ENCODE results near the gene LIG3. TPM values are rescaled to one million over a fixed set of nuclear protein-coding genes. Genes with fewer than 3 reads are reported as not detected.
A peak's percentile ranks its signal among the peaks of the same experiment; 100 is the strongest.
"Not testable (repeated sequence)": the region's sequence is repeated elsewhere in the genome, so short reads cannot be mapped to it uniquely, and the experiment has no call there.

LIG3 gene
- total RNA-seq, 1 experiment from 2014 or later = 33.5 TPM

- DNase-seq (ENCODE audit: low read depth) = no peak
Observed at GRCh38 chr17:34999456-34999855, 19.1 kb downstream of the LIG3 start.

GRCh38 chr17:35000965-35001364 lies 20.7 kb downstream of the LIG3 start:
- DNase-seq (ENCODE audit: low read depth) = not testable (repeated sequence)

- DNase-seq (ENCODE audit: low read depth) = peak; percentile 7
Observed at GRCh38 chr17:35001549-35001948, 21.2 kb downstream of the LIG3 start.

GRCh38 chr17:35002876-35003551 lies 22.7 kb downstream of the LIG3 start:
- peak; percentile 9 for DNase-seq (ENCODE audit: low read depth)

- DNase-seq (ENCODE audit: low read depth) = no peak
Observed at GRCh38 chr17:35003778-35004177, 23.5 kb downstream of the LIG3 start.

GRCh38 chr17:35006345-35006744 lies 26.0 kb downstream of the LIG3 start:
- DNase-seq (ENCODE audit: low read depth) = no peak

GRCh38 chr17:35006961-35007360 lies 26.6 kb downstream of the LIG3 start:
- no peak for DNase-seq (ENCODE audit: low read depth)

- no peak for DNase-seq (ENCODE audit: low read depth)
Observed at GRCh38 chr17:35010093-35010492, 29.8 kb downstream of the LIG3 start.

GRCh38 chr17:35011671-35012216 lies 31.4 kb downstream of the LIG3 start:
- DNase-seq (ENCODE audit: low read depth) = no peak

- DNase-seq (ENCODE audit: low read depth) = no peak
Observed at GRCh38 chr17:35016369-35016768, 36.1 kb downstream of the LIG3 start.

GRCh38 chr17:35017021-35017420 lies 36.7 kb downstream of the LIG3 start:
- no peak for DNase-seq (ENCODE audit: low read depth)

GRCh38 chr17:35018814-35019213 lies 38.5 kb downstream of the LIG3 start:
- DNase-seq (ENCODE audit: low read depth) = no peak

- no peak for DNase-seq (ENCODE audit: low read depth)
Observed at GRCh38 chr17:35019386-35020179, 39.3 kb downstream of the LIG3 start.

- no peak for DNase-seq (ENCODE audit: low read depth)
Observed at GRCh38 chr17:35021520-35022380, 41.4 kb downstream of the LIG3 start.

- DNase-seq (ENCODE audit: low read depth) = peak; percentile 83
Observed at GRCh38 chr17:35022536-35023063, 42.3 kb downstream of the LIG3 start.

GRCh38 chr17:35023538-35023937 lies 43.2 kb downstream of the LIG3 start:
- DNase-seq (ENCODE audit: low read depth) = no peak

GRCh38 chr17:35025541-35025940 lies 45.2 kb downstream of the LIG3 start:
- no peak for DNase-seq (ENCODE audit: low read depth)

- DNase-seq (ENCODE audit: low read depth) = not testable (repeated sequence)
Observed at GRCh38 chr17:35028097-35028496, 47.8 kb downstream of the LIG3 start.

GRCh38 chr17:35028531-35029262 lies 48.4 kb downstream of the LIG3 start:
- DNase-seq (ENCODE audit: low read depth) = no peak

- no peak for DNase-seq (ENCODE audit: low read depth)
Observed at GRCh38 chr17:35030780-35031179, 50.5 kb downstream of the LIG3 start.

- DNase-seq (ENCODE audit: low read depth) = no peak
Observed at GRCh38 chr17:35038453-35038852, 58.1 kb downstream of the LIG3 start.

Measured in M059J (cell line).